A549 treated with RU486 at 1 μM for 4 hours (cell line): ENCODE data around the gene DESI2. TPM values are rescaled to one million over a fixed set of nuclear protein-coding genes. Genes with fewer than 3 reads are reported as not detected.

ENCODE experiments used
- total RNA-seq: library from RNA; stranded (reverse); fragments of 200-300 nt; extraction: Qiagen RNA extraction; gene quantifications from 5 replicates; pipeline ENCODE4 v1.2.3, GENCODE V29; 2022; ENCODE audit warnings: low read depth

The DESI2 gene
- total RNA-seq = 16.0 to 35.5 TPM (median 32.7 TPM) in 5 replicates

DNA sequence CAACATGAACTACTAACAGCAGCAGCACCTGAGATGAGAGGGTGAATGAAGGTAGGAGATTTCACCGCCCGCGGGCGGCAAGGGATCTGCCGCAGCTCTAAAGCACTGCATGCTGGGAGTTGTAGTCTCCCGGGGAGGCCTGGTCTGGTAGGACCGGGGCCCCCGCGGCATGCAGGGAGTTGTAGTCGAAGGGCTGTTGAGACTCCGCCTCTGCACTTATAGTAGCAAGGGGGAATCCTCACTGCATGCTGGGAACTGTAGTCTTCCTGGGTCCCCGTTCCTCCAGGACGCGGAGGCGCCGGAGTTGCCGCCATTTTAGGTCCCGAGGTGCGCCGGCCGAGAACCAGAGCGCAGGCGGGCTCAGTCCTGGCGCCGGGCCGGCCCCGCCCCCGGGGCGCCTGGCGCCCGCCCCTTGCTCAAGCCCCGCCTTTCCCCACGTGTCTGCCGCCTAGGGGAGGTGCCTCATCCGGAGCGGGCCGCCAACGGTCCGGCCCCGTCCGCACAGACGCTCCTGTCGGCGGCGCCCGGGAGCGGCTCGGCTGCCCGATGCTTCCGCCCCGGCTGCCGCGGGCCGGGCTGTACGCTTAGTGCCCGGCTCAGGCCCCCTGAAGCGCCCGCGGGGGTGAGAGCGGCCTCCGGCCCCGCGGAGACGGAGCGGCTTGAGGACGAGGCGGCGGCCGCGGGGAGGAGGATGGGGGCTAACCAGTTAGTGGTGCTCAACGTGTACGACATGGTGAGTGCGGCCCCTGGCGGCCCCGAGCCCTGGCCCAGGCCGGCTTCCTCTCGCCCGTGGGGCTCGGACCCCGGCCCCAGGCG is at the start of gene DESI2:
TSS of gene DESI2 (plus strand) at position 504 of the 816 bp plus-strand sequence. CDS start at position 692, 188 bp downstream.

Other genes with a start within 250 kb of the DESI2 start
- gene ADSS2, start 201.2 kb upstream of the DESI2 start, total RNA-seq = 27.7 to 59.0 TPM (median 50.3 TPM) in 5 replicates
- 0.14 to 0.23 TPM (median 0.18 TPM) in 4 of 5 replicates, not detected in the other for gene CATSPERE, start 191.9 kb upstream of the DESI2 start, total RNA-seq
- gene COX20, start 182.5 kb downstream of the DESI2 start, total RNA-seq = 31.3 to 53.5 TPM (median 47.5 TPM) in 5 replicates
- gene HNRNPU, start 211.4 kb downstream of the DESI2 start, total RNA-seq = 322 to 484 TPM (median 361 TPM) in 5 replicates